ENCODE data around the gene NPR2. TPM values are rescaled to one million over a fixed set of nuclear protein-coding genes. Genes with fewer than 3 reads are reported as not detected.

The NPR2 gene
- polyA plus RNA-seq, 1 donor (not counting 4 experiments of a cell fraction or from before 2014, with no cell fraction given), result 5.0 TPM

- dilution Hi-C loops (cut with MboI; ENCODE audit: extremely low pct_ligation_motif_present, low sequenced_read_pairs), result no loop called here
- no peak overlapping the region for H3K27ac ChIP-seq (ENCODE audit: control insufficient read depth, insufficient read depth, low read length)
- H3K36me3 ChIP-seq (ENCODE audit: control insufficient read depth in 2 of 2, extremely low read depth in 1 of 2, insufficient read depth in 2 of 2, low read length in 2 of 2), result no peaks in the 10 kb centered on the region
- no peak for DNase-seq (ENCODE audit: low read depth, low spot score)
- no peak for FAIRE-seq
- no peaks in the 10 kb centered on the region for H3K27me3 ChIP-seq (ENCODE audit: control insufficient read depth, extremely low read depth, insufficient read depth, low read length)
- no peak overlapping the region for H3K9ac ChIP-seq (ENCODE audit: control insufficient read depth, extremely low read depth, insufficient read depth, low read length)
- H3K9me3 ChIP-seq (ENCODE audit: control insufficient read depth, low read depth, low read length), result no peaks in the 10 kb centered on the region
- no peak overlapping the region for H3K4me3 ChIP-seq (ENCODE audit: control insufficient read depth in 2 of 3, extremely low read depth in 1 of 3, insufficient read depth in 2 of 3, low read depth in 1 of 3, low read length in 3 of 3)
- no peak overlapping the region for H3K4me2 ChIP-seq (ENCODE audit: control insufficient read depth, extremely low read depth, insufficient read depth, low read depth, low read length)
- H3K4me1 ChIP-seq (ENCODE audit: control insufficient read depth, extremely low read depth, insufficient read depth, low read length), result peaks cover 13% of the 10 kb centered on the region
- H3K79me2 ChIP-seq (ENCODE audit: control insufficient read depth, insufficient read depth, low read length), result no peaks in the 10 kb centered on the region
- TF ChIP-seq EZH2 (IDR thresholded peaks at IDR 0.05; ENCODE audit: low read length) (no peak), CTCF (optimal IDR thresholded peaks at IDR 0.05 in 1 of 3, IDR thresholded peaks at IDR 0.05 in 1 of 3, conservative IDR thresholded peaks at IDR 0.05 in 1 of 3; ENCODE audit: extremely low read depth in 1 of 3, insufficient read depth in 2 of 3, low read length in 3 of 3) (no peak)
- H2AFZ ChIP-seq (ENCODE audit: control insufficient read depth, low read length), result no peak overlapping the region
- no peaks in the 10 kb centered on the region for H3K9me1 ChIP-seq (ENCODE audit: control insufficient read depth, extremely low read depth, insufficient read depth, low read length)
- no peaks in the 10 kb centered on the region for H4K20me1 ChIP-seq (ENCODE audit: control insufficient read depth, extremely low read depth, insufficient read depth, low read length)
Measured at GRCh38 chr9:35822926-35823325, 31.5 kb downstream of the NPR2 start.

DNA sequence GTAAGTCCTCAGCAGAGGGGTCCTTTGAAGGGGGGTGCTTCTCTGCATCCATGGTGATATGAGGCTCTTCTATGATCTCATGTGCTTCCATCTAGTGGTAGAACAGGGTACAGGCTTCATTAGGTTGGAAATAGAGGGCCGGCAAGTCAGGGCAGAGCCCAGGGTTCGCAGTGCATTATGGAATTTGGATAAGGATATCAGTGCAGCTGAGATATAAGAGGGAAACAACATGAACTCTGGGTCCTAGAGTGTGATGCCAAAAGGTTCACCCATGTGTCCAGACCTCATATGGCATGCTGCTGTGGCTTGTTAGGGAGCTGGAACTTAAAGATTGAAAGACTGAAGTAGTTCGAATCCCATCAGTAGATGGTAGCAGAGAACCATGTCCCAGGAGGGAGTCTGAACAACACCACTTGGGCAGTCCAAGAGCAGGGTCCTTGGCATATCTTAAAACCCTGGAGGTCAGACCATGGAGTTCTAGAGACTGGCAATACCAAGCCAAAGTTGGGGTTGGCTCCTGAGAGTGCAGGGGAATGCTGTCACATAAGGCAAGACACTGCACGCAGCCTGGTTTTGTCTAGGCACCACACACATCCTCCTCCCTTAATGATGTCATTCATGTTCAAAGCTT, 34.8 kb downstream of the NPR2 start:
- Histone ChIP-seq H3K27ac (ENCODE audit: control insufficient read depth, insufficient read depth, low read length) (peak overlapping the region; percentile 41), H3K9me3 (ENCODE audit: control insufficient read depth, low read depth, low read length) (no peaks in the 10 kb centered on the region), H4K20me1 (ENCODE audit: control insufficient read depth, extremely low read depth, insufficient read depth, low read length) (no peaks in the 10 kb centered on the region), H3K4me1 (ENCODE audit: control insufficient read depth, extremely low read depth, insufficient read depth, low read length) (peaks cover 21% of the 10 kb centered on the region), H2AFZ (ENCODE audit: control insufficient read depth, low read length) (peak overlapping the region; percentile 65), H3K9ac (ENCODE audit: control insufficient read depth, extremely low read depth, insufficient read depth, low read length) (no peak overlapping the region), H3K36me3 (ENCODE audit: control insufficient read depth in 2 of 2, extremely low read depth in 1 of 2, insufficient read depth in 2 of 2, low read length in 2 of 2) (no peaks in the 10 kb centered on the region), H3K79me2 (ENCODE audit: control insufficient read depth, insufficient read depth, low read length) (no peaks in the 10 kb centered on the region), H3K27me3 (ENCODE audit: control insufficient read depth, extremely low read depth, insufficient read depth, low read length) (no peaks in the 10 kb centered on the region), H3K4me3 (ENCODE audit: control insufficient read depth in 2 of 3, extremely low read depth in 1 of 3, insufficient read depth in 2 of 3, low read depth in 1 of 3, low read length in 3 of 3) (no peak overlapping the region), H3K4me2 (ENCODE audit: control insufficient read depth, extremely low read depth, insufficient read depth, low read depth, low read length) (peak overlapping the region; percentile 42), H3K9me1 (ENCODE audit: control insufficient read depth, extremely low read depth, insufficient read depth, low read length) (no peaks in the 10 kb centered on the region)
- DNase-seq (ENCODE audit: low read depth, low spot score) (no peak), FAIRE-seq (peak; percentile 83)
- dilution Hi-C loops (cut with MboI; ENCODE audit: extremely low pct_ligation_motif_present, low sequenced_read_pairs), result no loop called here
- no peak for TF ChIP-seq EZH2 (IDR thresholded peaks at IDR 0.05; ENCODE audit: low read length)
- peak; percentile 65 to 95 (median 81) for TF ChIP-seq CTCF (optimal IDR thresholded peaks at IDR 0.05 in 1 of 3, IDR thresholded peaks at IDR 0.05 in 1 of 3, conservative IDR thresholded peaks at IDR 0.05 in 1 of 3; ENCODE audit: extremely low read depth in 1 of 3, insufficient read depth in 2 of 3, low read length in 3 of 3)

Measured in keratinocyte (primary cell).